Measurements from ENCODE around the gene IL1RAPL2.
A peak's percentile ranks its signal among the peaks of the same experiment; 100 is the strongest.
"Not testable (repeated sequence)": the region's sequence is repeated elsewhere in the genome, so short reads cannot be mapped to it uniquely, and the experiment has no call there.

IL1RAPL2 gene

GRCh38 chrX:105618393-105619101, 1052.5 kb downstream of the IL1RAPL2 start:
- DNase-seq (ENCODE audit: low spot score): peak; percentile 2

- no peak for DNase-seq (ENCODE audit: low spot score)
Observed at GRCh38 chrX:105634180-105634579, 1068.2 kb downstream of the IL1RAPL2 start.

GRCh38 chrX:105635794-105636193, 1069.8 kb downstream of the IL1RAPL2 start:
- no peak for DNase-seq (ENCODE audit: low spot score)

GRCh38 chrX:105636667-105637066, 1070.7 kb downstream of the IL1RAPL2 start:
- DNase-seq (ENCODE audit: low spot score): no peak

GRCh38 chrX:105645667-105646357, 1079.8 kb downstream of the IL1RAPL2 start:
- DNase-seq (ENCODE audit: low spot score): no peak

GRCh38 chrX:105646592-105647372, 1080.8 kb downstream of the IL1RAPL2 start:
- no peak for DNase-seq (ENCODE audit: low spot score)

DNA sequence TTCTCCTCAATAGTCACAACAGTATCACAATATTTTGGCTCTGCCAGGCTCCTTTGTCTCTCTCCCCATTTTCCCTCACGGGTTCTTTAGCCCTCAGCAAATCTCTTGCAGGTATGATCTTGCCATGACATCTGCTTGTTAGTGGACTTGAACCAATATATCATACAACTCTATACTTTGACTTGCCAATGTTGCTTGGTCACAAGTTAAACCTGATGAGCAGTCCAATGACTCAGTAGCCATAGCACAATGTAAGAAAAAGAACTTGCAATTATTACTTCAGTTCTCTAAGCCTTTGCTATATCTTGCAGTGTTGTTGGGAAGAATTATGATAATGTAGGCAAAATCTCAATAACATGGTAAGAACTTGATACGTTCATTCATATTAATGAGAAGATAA, 1081.8 kb downstream of the IL1RAPL2 start:
- no peak for DNase-seq (ENCODE audit: low spot score)

- no peak for DNase-seq (ENCODE audit: low spot score)
Observed at GRCh38 chrX:105648732-105649131, 1082.7 kb downstream of the IL1RAPL2 start.

DNA sequence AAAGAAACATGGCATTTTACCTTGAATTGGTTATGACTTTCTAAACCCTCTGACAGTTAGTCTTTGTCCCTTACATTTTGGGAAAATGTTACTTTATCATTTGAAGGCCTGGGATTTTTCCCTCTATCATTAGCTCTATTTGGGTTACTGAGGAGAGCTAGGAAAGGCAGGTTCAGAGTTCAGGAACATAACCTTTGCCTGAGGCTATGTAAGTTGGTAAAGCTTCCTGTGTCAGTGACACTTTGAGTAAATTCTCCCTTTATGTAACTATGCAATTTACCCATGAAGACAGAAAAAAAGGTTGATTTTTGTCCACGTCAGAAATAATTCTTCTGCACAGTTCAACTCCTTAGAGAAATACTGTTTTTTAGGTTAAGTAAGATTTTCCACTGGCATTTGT, 1084.6 kb downstream of the IL1RAPL2 start:
- no peak for DNase-seq (ENCODE audit: low spot score)

DNA sequence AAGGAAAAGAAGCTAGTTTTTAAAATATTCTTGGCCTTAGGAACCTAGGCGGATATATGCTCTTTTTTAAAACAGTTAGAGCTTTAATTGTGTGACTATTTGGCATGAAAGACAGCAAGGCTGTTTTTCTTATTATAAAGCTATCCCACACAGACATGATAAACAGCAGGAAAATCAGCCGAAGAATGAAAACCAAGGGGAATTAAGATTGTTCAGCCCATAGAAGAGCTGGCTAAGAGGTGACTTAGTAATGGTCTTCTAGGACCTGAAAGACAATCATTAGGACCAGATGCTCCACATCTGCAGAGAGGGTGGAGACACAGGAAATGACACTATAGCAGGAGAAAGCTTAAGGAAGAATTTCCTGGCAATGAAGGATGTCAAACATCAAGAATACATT, 1085.0 kb downstream of the IL1RAPL2 start:
- no peak for DNase-seq (ENCODE audit: low spot score)

DNA sequence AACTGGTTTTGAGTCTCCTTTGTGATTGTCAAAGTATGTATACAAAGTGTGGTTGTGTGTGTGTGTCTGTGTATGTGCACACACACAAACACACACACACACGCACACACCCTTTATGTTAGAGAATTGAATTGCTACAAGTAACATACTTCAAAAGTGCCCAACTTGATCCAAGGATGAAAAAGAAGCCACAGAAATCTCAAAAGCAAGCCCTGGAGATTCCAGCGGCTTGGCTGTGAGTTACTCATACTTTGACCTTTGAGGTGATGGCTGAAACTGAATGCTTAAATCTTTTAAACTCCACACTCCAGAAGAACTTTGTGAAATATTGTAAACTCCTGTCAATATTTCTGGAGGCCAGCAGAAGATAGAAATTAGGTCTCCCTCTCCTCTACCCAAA, 1087.9 kb downstream of the IL1RAPL2 start:
- no peak for DNase-seq (ENCODE audit: low spot score)

DNA sequence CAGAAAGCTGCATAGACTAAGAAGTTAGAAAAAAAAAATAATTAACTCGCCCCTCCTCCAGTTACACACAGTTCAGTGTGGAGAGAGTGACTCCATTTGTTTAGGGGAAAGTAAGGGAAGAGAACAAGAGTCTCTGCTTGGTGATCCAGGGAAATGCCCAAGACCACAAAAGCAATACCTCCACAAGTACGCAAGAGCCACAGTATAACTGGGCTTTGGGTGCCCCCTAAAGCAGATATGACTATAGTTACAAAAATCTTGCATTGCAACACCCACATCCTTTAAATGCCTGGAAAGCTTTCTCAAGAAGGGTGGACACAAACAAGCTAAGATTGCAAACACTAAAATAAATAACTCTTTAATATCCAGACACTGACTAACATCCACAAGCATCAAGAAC, 1092.1 kb downstream of the IL1RAPL2 start:
- no peak for DNase-seq (ENCODE audit: low spot score)

DNA sequence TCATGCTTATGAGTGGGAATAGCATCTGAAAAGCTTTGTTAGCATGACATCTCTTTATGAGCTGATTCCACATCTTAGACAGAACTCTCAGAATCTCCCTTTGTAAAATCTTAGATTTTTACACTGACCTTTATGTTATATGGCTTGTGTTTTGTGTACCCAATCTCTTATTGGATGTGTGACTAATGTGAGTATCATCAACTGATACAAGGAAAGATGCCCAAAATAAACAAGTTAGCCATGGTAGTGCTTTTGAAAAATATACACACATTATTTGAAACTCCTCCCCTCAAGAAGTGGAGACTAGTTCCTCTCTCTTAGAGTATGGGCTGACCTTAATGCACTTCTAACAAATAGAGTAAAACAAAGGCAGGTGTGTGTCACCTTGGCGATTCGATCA, 1096.2 kb downstream of the IL1RAPL2 start:
- no peak for DNase-seq (ENCODE audit: low spot score)

DNA sequence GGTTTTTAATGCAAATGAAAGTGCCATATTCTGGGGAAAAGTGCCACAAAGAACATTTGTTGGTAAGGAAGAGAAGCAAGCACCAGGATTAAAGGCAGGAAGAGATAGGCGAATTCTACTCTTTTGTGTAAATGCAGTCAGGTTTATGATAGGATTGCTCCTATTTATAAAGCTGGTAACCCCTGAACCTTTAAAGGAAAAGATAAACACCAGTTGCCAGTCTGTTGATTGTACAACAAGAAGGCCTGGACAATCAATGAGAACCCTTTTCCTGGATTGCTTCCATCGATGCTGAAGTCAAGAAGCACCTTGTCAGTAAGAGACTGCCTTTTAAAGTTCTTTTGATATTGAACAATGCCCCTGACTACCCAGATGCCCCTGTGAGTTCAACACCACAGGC, 1098.2 kb downstream of the IL1RAPL2 start:
- DNase-seq (ENCODE audit: low spot score): no peak

- DNase-seq (ENCODE audit: low spot score): not testable (repeated sequence)
Observed at GRCh38 chrX:105684288-105684687, 1118.3 kb downstream of the IL1RAPL2 start.

DNA sequence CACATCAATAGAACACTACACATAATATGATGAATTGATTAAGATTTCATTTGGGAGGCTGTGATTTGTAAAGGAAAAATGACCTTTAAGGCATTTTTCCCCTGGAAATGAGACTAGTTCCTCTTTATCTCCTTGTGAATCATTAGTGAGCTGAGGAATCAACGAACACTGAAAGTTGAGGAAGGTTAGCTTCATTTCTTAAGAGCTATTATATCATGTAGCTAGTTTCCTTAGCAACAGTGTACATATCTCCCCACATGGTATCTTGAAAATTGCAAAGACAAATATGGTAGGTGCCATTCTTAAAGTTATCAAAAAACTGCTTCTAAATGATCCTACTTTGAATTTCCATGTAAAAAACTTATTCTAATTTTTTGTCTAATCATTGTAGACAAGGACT, 1128.8 kb downstream of the IL1RAPL2 start:
- no peak for DNase-seq (ENCODE audit: low spot score)

GRCh38 chrX:105695451-105695850, 1129.5 kb downstream of the IL1RAPL2 start:
- no peak for DNase-seq (ENCODE audit: low spot score)

DNA sequence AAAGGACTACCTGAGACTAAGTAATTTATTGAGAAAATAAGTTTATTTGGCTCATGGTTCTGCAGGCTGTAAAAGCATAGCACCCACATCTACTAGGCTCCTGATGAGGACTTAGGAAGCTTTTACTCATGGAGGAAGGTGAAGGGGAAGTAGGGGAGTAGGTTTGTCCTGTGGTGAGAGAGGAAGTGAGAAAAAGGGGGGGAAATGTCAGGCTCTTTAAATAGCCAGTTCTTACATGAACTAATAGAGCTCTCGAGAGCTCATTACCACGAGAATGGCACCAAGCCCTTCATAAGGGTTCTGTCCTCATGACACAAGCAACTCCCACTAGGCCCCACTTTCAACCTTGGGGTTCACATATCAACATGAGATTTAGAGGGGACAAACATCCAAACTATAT, 1130.9 kb downstream of the IL1RAPL2 start:
- DNase-seq (ENCODE audit: low spot score): no peak

DNA sequence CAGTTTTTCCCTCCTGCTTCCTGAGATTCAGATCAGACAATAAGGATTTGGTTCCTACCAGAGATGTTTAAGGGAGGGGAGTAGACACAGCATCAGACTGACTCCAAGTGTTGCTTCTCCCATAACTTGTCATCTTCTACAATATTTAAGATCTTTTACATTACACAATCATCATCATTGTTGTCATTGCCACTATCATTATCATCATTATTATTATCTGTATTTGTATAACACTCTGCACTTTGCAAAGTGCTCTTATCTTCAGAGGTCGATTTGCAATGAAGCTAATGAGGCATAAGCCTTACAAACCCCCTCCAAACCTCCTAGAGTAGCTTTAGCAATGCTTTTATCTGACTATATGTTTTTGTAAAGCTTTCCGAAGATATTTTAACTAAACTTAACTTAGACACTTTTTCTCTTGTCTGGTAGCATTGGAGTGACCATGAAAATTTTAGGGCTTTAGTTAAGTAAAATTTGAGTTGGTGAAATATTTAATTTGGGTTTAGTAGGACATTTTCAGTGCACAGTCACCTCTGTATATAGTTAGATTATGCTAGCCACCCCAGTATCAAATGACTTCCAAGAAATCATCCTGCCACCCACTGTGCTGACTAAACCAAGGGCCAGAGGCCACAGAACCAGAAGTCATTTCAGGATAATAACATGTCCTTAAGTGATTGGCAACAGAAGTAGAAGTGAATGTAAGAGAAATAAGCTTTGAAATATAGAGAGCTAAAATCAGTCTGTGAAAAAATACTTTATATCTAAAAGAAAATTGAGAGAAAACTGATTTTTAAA, 1132.2 kb downstream of the IL1RAPL2 start:
- DNase-seq (ENCODE audit: low spot score): no peak

DNA sequence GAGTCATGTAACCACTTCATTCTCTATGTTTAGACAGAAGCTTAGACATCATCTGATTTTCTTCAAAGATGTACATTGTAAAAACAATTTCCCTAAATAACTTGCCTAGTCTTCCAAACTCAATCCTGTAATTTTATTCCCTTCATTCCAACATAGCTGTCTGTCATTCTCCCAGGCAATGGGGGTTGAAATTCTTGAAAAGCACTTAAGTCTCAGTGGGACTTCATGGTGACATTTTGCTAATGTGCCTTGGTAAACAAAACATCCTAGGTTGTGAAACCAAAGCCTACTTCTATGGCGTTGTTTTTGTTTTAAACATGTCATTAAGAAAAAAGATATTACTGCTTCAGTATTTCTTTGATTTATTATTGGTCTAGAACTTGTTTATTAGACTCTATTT, 1134.3 kb downstream of the IL1RAPL2 start:
- DNase-seq (ENCODE audit: low spot score): no peak

DNA sequence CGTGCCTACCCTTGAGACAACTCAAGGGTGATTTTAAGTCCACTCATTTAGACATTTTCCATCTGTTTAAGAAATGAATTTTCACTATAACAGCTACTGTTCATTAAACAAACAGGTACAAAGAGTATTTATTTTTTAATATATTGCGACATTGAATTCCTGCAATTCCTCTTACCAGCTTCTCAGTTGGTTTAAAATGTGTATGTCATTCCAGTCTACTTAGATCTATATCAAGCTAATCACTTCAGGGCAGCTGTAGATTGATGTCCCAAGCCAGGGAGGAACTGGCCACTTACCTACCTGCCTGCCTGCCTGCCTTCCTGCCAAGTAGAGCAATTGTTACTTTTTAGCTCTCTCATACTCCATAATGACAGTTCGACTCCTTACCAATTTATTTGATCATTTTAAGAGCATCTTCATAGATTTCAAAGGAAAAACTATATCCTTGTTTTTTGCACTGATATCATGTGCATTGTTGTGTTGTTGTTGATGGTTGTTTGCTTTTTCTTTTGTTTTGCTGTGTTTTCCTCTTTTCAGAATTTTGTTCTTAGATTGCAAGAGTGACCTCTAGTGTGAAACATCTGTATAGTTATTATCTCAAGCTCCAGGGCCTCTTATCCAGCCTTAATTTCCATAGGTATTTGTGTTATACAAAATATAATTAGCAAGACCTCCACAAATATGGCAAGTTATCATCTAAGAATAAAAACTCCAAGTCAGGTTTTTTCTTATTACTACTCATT, 1135.5 kb downstream of the IL1RAPL2 start:
- no peak for DNase-seq (ENCODE audit: low spot score)

Data from HuH-7 (cell line).